ENCODE data around the gene PPP1R13B. TPM values are rescaled to one million over a fixed set of nuclear protein-coding genes. Genes with fewer than 3 reads are reported as not detected.

Gene PPP1R13B
- total RNA-seq, 2 donors from 2014 or later: 11.7 to 12.1 TPM

- ATAC-seq: no peak
Observed at GRCh38 chr14:103726474-103726873, 120.9 kb downstream of the PPP1R13B start.

GRCh38 chr14:103725739-103726395, 121.5 kb downstream of the PPP1R13B start:
- ATAC-seq (no peak), DNase-seq (ENCODE audit: low spot score in 2 of 2) (no peak)
- Mint-ChIP-seq H3K27ac (no peak overlapping the region), H3K36me3 (no peaks in the 10 kb centered on the region), H3K9me3 (no peaks in the 10 kb centered on the region)

More at GRCh38 chr14:103726474-103726873, 120.9 kb downstream of the PPP1R13B start:
- no peak for DNase-seq (ENCODE audit: low spot score in 2 of 2)
- Mint-ChIP-seq H3K27ac (no peak overlapping the region), H3K36me3 (no peaks in the 10 kb centered on the region), H3K9me3 (no peaks in the 10 kb centered on the region)

- ATAC-seq (no peak), DNase-seq (ENCODE audit: low spot score in 2 of 2) (no peak)
- Mint-ChIP-seq H3K9me3 (no peaks in the 10 kb centered on the region), H3K27ac (no peak overlapping the region), H3K36me3 (no peaks in the 10 kb centered on the region)
Observed at GRCh38 chr14:103725001-103725682, 122.2 kb downstream of the PPP1R13B start.

GRCh38 chr14:103724116-103724515, 123.3 kb downstream of the PPP1R13B start:
- ATAC-seq (no peak), DNase-seq (ENCODE audit: low spot score in 2 of 2) (no peak)
- Mint-ChIP-seq H3K9me3 (no peaks in the 10 kb centered on the region), H3K27ac (no peak overlapping the region), H3K36me3 (no peaks in the 10 kb centered on the region)

GRCh38 chr14:103723748-103724081, 123.7 kb downstream of the PPP1R13B start:
- Mint-ChIP-seq H3K27ac (no peak overlapping the region), H3K9me3 (no peaks in the 10 kb centered on the region), H3K36me3 (no peaks in the 10 kb centered on the region)
- DNase-seq (ENCODE audit: low spot score in 2 of 2) (no peak), ATAC-seq (no peak)

- no peak for DNase-seq (ENCODE audit: low spot score in 2 of 2)
- ATAC-seq: peak in 1 of 2 donors; percentile 78
- H3K9me3 Mint-ChIP-seq: no peaks in the 10 kb centered on the region
- H3K36me3 Mint-ChIP-seq: no peaks in the 10 kb centered on the region
- H3K27ac Mint-ChIP-seq: no peak overlapping the region
Observed at GRCh38 chr14:103721334-103722120, 125.8 kb downstream of the PPP1R13B start.

GRCh38 chr14:103719751-103720150, 127.6 kb downstream of the PPP1R13B start:
- no peak for ATAC-seq
- no peak for DNase-seq (ENCODE audit: low spot score in 2 of 2)
- no peaks in the 10 kb centered on the region for H3K9me3 Mint-ChIP-seq
- no peak overlapping the region for H3K27ac Mint-ChIP-seq
- H3K36me3 Mint-ChIP-seq: no peaks in the 10 kb centered on the region

GRCh38 chr14:103718572-103718971, 128.8 kb downstream of the PPP1R13B start:
- H3K36me3 Mint-ChIP-seq: peaks cover 0 to 7% of the 10 kb centered on the region in 2 donors
- H3K27ac Mint-ChIP-seq: no peak overlapping the region
- DNase-seq (ENCODE audit: low spot score in 2 of 2) (no peak), ATAC-seq (no peak)
- no peaks in the 10 kb centered on the region for H3K9me3 Mint-ChIP-seq

- DNase-seq (ENCODE audit: low spot score in 2 of 2): no peak
- Mint-ChIP-seq H3K36me3 (peaks cover 0 to 7% of the 10 kb centered on the region in 2 donors), H3K27ac (no peak overlapping the region), H3K9me3 (no peaks in the 10 kb centered on the region)
- ATAC-seq: no peak
Observed at GRCh38 chr14:103716899-103717411, 130.4 kb downstream of the PPP1R13B start.

GRCh38 chr14:103716091-103716801, 131.1 kb downstream of the PPP1R13B start:
- H3K9me3 Mint-ChIP-seq: no peaks in the 10 kb centered on the region
- H3K27ac Mint-ChIP-seq: peak overlapping the region in 1 of 2 donors; percentile 93
- DNase-seq (ENCODE audit: low spot score in 2 of 2) (peak in 1 of 2 donors; percentile 24), ATAC-seq (no peak)
- H3K36me3 Mint-ChIP-seq: peaks cover 0 to 7% of the 10 kb centered on the region in 2 donors

- DNase-seq (ENCODE audit: low spot score in 2 of 2): peak; percentile 99 to 100
- Mint-ChIP-seq H3K9me3 (no peaks in the 10 kb centered on the region), H3K36me3 (peaks cover 0 to 7% of the 10 kb centered on the region in 2 donors), H3K27ac (peak within 1 kb of the TSS; percentile 94 to 98)
- ATAC-seq: peak; percentile 94
Observed at GRCh38 chr14:103715052-103716000, 132.0 kb downstream of the PPP1R13B start, which contains the start of the genes XRCC3 and ZFYVE21. XRCC3 (minus strand) TSS chr14:103715451; CDS start chr14:103711087, 4,364 bp downstream. ZFYVE21 (plus strand) TSS chr14:103715810; CDS start chr14:103715842, 32 bp downstream.

- Mint-ChIP-seq H3K27ac (peak overlapping the region; percentile 94 to 95), H3K9me3 (no peaks in the 10 kb centered on the region), H3K36me3 (peaks cover 0 to 7% of the 10 kb centered on the region in 2 donors)
- ATAC-seq (no peak), DNase-seq (ENCODE audit: low spot score in 2 of 2) (no peak)
Observed at GRCh38 chr14:103714063-103714724, 133.2 kb downstream of the PPP1R13B start.

GRCh38 chr14:103713304-103714062, 133.9 kb downstream of the PPP1R13B start:
- DNase-seq (ENCODE audit: low spot score in 2 of 2) (no peak), ATAC-seq (no peak)
- peak overlapping the region; percentile 94 to 95 for H3K27ac Mint-ChIP-seq
- peaks cover 0 to 7% of the 10 kb centered on the region in 2 donors for H3K36me3 Mint-ChIP-seq
- H3K9me3 Mint-ChIP-seq: no peaks in the 10 kb centered on the region

GRCh38 chr14:103712633-103713247, 134.6 kb downstream of the PPP1R13B start:
- Mint-ChIP-seq H3K27ac (peak overlapping the region; percentile 61 to 94), H3K9me3 (no peaks in the 10 kb centered on the region), H3K36me3 (peaks cover 0 to 7% of the 10 kb centered on the region in 2 donors)
- DNase-seq (ENCODE audit: low spot score in 2 of 2) (no peak), ATAC-seq (no peak)

Data from activated naive CD4-positive, alpha-beta T cell treated with anti-CD3 and anti-CD28 coated beads, Interleukin-2, amount 50 U/mL, for 72 hours (primary cell).